C4-2B (cell line): Measurements from ENCODE around the gene CIAPIN1.

Source experiments
- CTCF ChIP-seq: fragments of 450-650 bp; conservative IDR thresholded peaks from 2 replicates; pipeline ENCODE4 v1.5.1; 2017; ENCODE audit warnings: mild to moderate bottlenecking
- ZFX ChIP-seq: fragments of 450-650 bp; IDR thresholded peaks from 2 replicates; pipeline ENCODE4 v1.6.1; 2017

GRCh38 chr16:57476546-57477410 lies 29.6 kb upstream of the CIAPIN1 start:
- TF ChIP-seq CTCF (no peak), ZFX (no peak)
